ENCODE data around the gene DNLZ. TPM values are rescaled to one million over a fixed set of nuclear protein-coding genes. Genes with fewer than 3 reads are reported as not detected.
A peak's percentile ranks its signal among the peaks of the same experiment; 100 is the strongest.

Gene DNLZ
- total RNA-seq, 1 donor from 2014 or later = 15.5 TPM

GRCh38 chr9:136337416-136338395, 25.8 kb downstream of the DNLZ start:
- H3K4me1 ChIP-seq = peaks cover 4% of the 10 kb centered on the region
- no peak for DNase-seq
- H3K27me3 ChIP-seq = no peaks in the 10 kb centered on the region
- no peak for ATAC-seq
- intact Hi-C loops (cut with DNase I) = no loop called here
- TF ChIP-seq CTCF (IDR thresholded peaks at IDR 0.05) = no peak
- no peaks in the 10 kb centered on the region for H3K36me3 ChIP-seq
- H3K4me3 ChIP-seq = no peak overlapping the region
- no peaks in the 10 kb centered on the region for H3K9me3 ChIP-seq
- no peak overlapping the region for H3K27ac ChIP-seq

GRCh38 chr9:136336881-136337280, 26.7 kb downstream of the DNLZ start:
- Histone ChIP-seq H3K4me3 (no peak overlapping the region), H3K9me3 (no peaks in the 10 kb centered on the region), H3K36me3 (no peaks in the 10 kb centered on the region), H3K27me3 (no peaks in the 10 kb centered on the region), H3K27ac (no peak overlapping the region), H3K4me1 (no peaks in the 10 kb centered on the region)
- TF ChIP-seq CTCF (IDR thresholded peaks at IDR 0.05) = no peak
- intact Hi-C loops (cut with DNase I) = no loop called here
- no peak for ATAC-seq
- DNase-seq = no peak

GRCh38 chr9:136336156-136336870, 27.2 kb downstream of the DNLZ start:
- Histone ChIP-seq H3K36me3 (no peaks in the 10 kb centered on the region), H3K4me3 (no peak overlapping the region), H3K9me3 (no peaks in the 10 kb centered on the region), H3K27me3 (no peaks in the 10 kb centered on the region), H3K27ac (no peak overlapping the region), H3K4me1 (no peaks in the 10 kb centered on the region)
- no peak for TF ChIP-seq CTCF (IDR thresholded peaks at IDR 0.05)
- ATAC-seq (peak; percentile 5), DNase-seq (no peak)
- intact Hi-C loops (cut with DNase I) = no loop called here

- no peak for ATAC-seq
- no peak for DNase-seq
- no peak overlapping the region for H3K27ac ChIP-seq
- H3K4me1 ChIP-seq = no peaks in the 10 kb centered on the region
- no peaks in the 10 kb centered on the region for H3K27me3 ChIP-seq
- intact Hi-C loops (cut with DNase I) = no loop called here
- H3K9me3 ChIP-seq = no peaks in the 10 kb centered on the region
- H3K36me3 ChIP-seq = no peaks in the 10 kb centered on the region
- no peak for TF ChIP-seq CTCF (IDR thresholded peaks at IDR 0.05)
- no peak overlapping the region for H3K4me3 ChIP-seq
Measured at GRCh38 chr9:136335296-136336155, 28.0 kb downstream of the DNLZ start.

- Histone ChIP-seq H3K9me3 (no peaks in the 10 kb centered on the region), H3K4me3 (no peak overlapping the region), H3K4me1 (no peaks in the 10 kb centered on the region), H3K36me3 (no peaks in the 10 kb centered on the region), H3K27ac (no peak overlapping the region), H3K27me3 (no peaks in the 10 kb centered on the region)
- ATAC-seq (no peak), DNase-seq (no peak)
- TF ChIP-seq CTCF (IDR thresholded peaks at IDR 0.05) = no peak
- intact Hi-C loops (cut with DNase I) = no loop called here
Measured at GRCh38 chr9:136334541-136334940, 29.0 kb downstream of the DNLZ start.
